H9 (cell line): ENCODE results near the gene FAM53B. TPM values are rescaled to one million over a fixed set of nuclear protein-coding genes. Genes with fewer than 3 reads are reported as not detected.

ENCODE experiments used
- DNase-seq: peaks from one replicate; pipeline ENCODE4 v3.0.0-alpha.2; 2017
- H2AFZ ChIP-seq: one replicate; pipeline ENCODE4 v1.6.1; 2013; ENCODE audit warnings: mild to moderate bottlenecking, low read length, control low read depth, moderate library complexity
- H2AK5ac ChIP-seq: 2 replicates; pipeline ENCODE4 v1.6.1; 2013; ENCODE audit warnings: low read length, control low read depth, mixed read lengths; ENCODE audit not compliant: insufficient read length
- H2BK120ac ChIP-seq: one replicate; pipeline ENCODE4 v1.6.1; 2013; ENCODE audit warnings: low read depth, mild to moderate bottlenecking, low read length, control low read depth, inconsistent platforms; ENCODE audit not compliant: poor library complexity, severe bottlenecking
- H2BK12ac ChIP-seq: 2 replicates; pipeline ENCODE4 v1.6.1; 2013; ENCODE audit warnings: low read length, control low read depth, mixed read lengths, low read depth; ENCODE audit not compliant: insufficient read length
- H2BK15ac ChIP-seq: 2 replicates; pipeline ENCODE4 v1.6.1; 2013; ENCODE audit warnings: low read depth, low read length, control low read depth
- H2BK20ac ChIP-seq: one replicate; pipeline ENCODE4 v1.6.1; 2013; ENCODE audit warnings: low read depth, mild to moderate bottlenecking, low read length, control low read depth, inconsistent platforms; ENCODE audit not compliant: poor library complexity, severe bottlenecking
- H2BK5ac ChIP-seq: 2 replicates; pipeline ENCODE4 v1.6.1; 2013; ENCODE audit warnings: low read length, control low read depth, mixed read lengths; ENCODE audit not compliant: insufficient read length
- H3K14ac ChIP-seq: 2 replicates; pipeline ENCODE4 v1.6.1; 2013; ENCODE audit warnings: low read length, control low read depth; ENCODE audit not compliant: insufficient read depth
- H3K18ac ChIP-seq: 2 replicates; pipeline ENCODE4 v1.6.1; 2013; ENCODE audit warnings: low read depth, mild to moderate bottlenecking, mixed read lengths, low read length, control low read depth; ENCODE audit not compliant: insufficient read length
- H3K23ac ChIP-seq: 2 replicates; pipeline ENCODE4 v1.6.1; 2013; ENCODE audit warnings: low read length, control low read depth, mixed read lengths, low read depth; ENCODE audit not compliant: insufficient read length
- H3K23me2 ChIP-seq: 2 replicates; pipeline ENCODE4 v1.6.1; 2013; ENCODE audit warnings: low read depth, mild to moderate bottlenecking, mixed read lengths, low read length, control low read depth; ENCODE audit not compliant: insufficient read length, poor library complexity, severe bottlenecking
- H3K27ac ChIP-seq: 2 replicates; pipeline ENCODE4 v1.5.1; 2013; ENCODE audit warnings: low read length, control low read depth, mixed read lengths, low read depth; ENCODE audit not compliant: insufficient read length
- H3K27me3 ChIP-seq: 2 replicates; pipeline ENCODE4 v1.6.1; 2013; ENCODE audit warnings: low read length, control low read depth, inconsistent platforms; ENCODE audit not compliant: insufficient read depth
- H3K4ac ChIP-seq: 2 replicates; pipeline ENCODE4 v1.6.1; 2013; ENCODE audit warnings: low read depth, mild to moderate bottlenecking, control low read depth, inconsistent platforms, low read length, moderate library complexity
- H3K4me1 ChIP-seq: 2 replicates; pipeline ENCODE4 v1.6.1; 2013; ENCODE audit warnings: low read length, control low read depth, inconsistent platforms; ENCODE audit not compliant: insufficient read depth
- H3K4me2 ChIP-seq: 2 replicates; pipeline ENCODE4 v1.6.1; 2013; ENCODE audit warnings: low read length, control low read depth, mixed read lengths; ENCODE audit not compliant: insufficient read length, insufficient read depth
- H3K56ac ChIP-seq: 2 replicates; pipeline ENCODE4 v1.6.1; 2013; ENCODE audit warnings: low read depth, mild to moderate bottlenecking, mixed read lengths, low read length, control low read depth; ENCODE audit not compliant: insufficient read length
- H3K79me1 ChIP-seq: 2 replicates; pipeline ENCODE4 v1.6.1; 2013; ENCODE audit warnings: low read depth, mild to moderate bottlenecking, moderate library complexity, low read length, control low read depth, inconsistent platforms; ENCODE audit not compliant: insufficient read depth, poor library complexity, severe bottlenecking
- H3K79me2 ChIP-seq: 2 replicates; pipeline ENCODE4 v1.6.1; 2013; ENCODE audit warnings: low read length, control low read depth, inconsistent platforms; ENCODE audit not compliant: insufficient read depth
- H3K9ac ChIP-seq: 2 replicates; pipeline ENCODE4 v1.6.1; 2013; ENCODE audit warnings: low read length, control low read depth, mixed read lengths; ENCODE audit not compliant: insufficient read length; ENCODE audit errors: extremely low read depth
- H3K9me3 ChIP-seq: one replicate; pipeline ENCODE4 v1.6.1; 2013; ENCODE audit warnings: low read depth, low read length, inconsistent platforms; ENCODE audit not compliant: control insufficient read depth
- H3T11ph ChIP-seq: one replicate; pipeline ENCODE4 v1.6.1; 2013; ENCODE audit warnings: mild to moderate bottlenecking, low read length, control low read depth, inconsistent platforms
- H4K20me1 ChIP-seq: one replicate; pipeline ENCODE4 v1.6.1; 2013; ENCODE audit not compliant: control insufficient read depth, insufficient read length, insufficient read depth
- H4K5ac ChIP-seq: 2 replicates; pipeline ENCODE4 v1.6.1; 2013; ENCODE audit warnings: low read depth, mild to moderate bottlenecking, mixed read lengths, low read length, control low read depth; ENCODE audit not compliant: insufficient read length
- H4K8ac ChIP-seq: replicated peaks from 2 replicates; pipeline ENCODE4 v1.6.1; 2013; ENCODE audit warnings: low read length, control low read depth, mixed read lengths, low read depth; ENCODE audit not compliant: insufficient read length
- H4K91ac ChIP-seq: 2 replicates; pipeline ENCODE4 v1.6.1; 2013; ENCODE audit warnings: low read depth, mild to moderate bottlenecking, moderate library complexity, mixed read lengths, low read length, control low read depth; ENCODE audit not compliant: insufficient read length
- H3K27ac Mint-ChIP-seq, 3 experiments: 2 replicates in 2 of 3; 3 replicates in 1 of 3; pipeline ENCODE4 v1.8.0; 2020 to 2021; ENCODE audit warnings: mixed read lengths in 3 of 3, mild to moderate bottlenecking in 1 of 3, moderate library complexity in 1 of 3
- H3K27me3 Mint-ChIP-seq: 2 replicates; pipeline ENCODE4 v1.8.0; 2021; ENCODE audit warnings: low read depth, mild to moderate bottlenecking, moderate library complexity, mixed read lengths
- H3K36me3 Mint-ChIP-seq, 3 experiments: 2 replicates in 2 of 3; 3 replicates in 1 of 3; pipeline ENCODE4 v1.8.0; 2020 to 2021; ENCODE audit warnings: low read depth in 3 of 3, mixed read lengths in 3 of 3; ENCODE audit not compliant: insufficient read depth in 1 of 3
- H3K4me1 Mint-ChIP-seq, 2 experiments: 2 replicates each; pipeline ENCODE4 v1.8.0; 2020; ENCODE audit warnings: mixed read lengths in 2 of 2
- H3K4me3 Mint-ChIP-seq, 2 experiments: 2 replicates in 1 of 2; 3 replicates in 1 of 2; pipeline ENCODE4 v1.8.0; 2020 to 2021; ENCODE audit warnings: mild to moderate bottlenecking in 2 of 2, mixed read lengths in 2 of 2, moderate library complexity in 1 of 2
- H3K9me3 Mint-ChIP-seq, 2 experiments: 2 replicates in 1 of 2; 3 replicates in 1 of 2; pipeline ENCODE4 v1.8.0; 2020; ENCODE audit warnings: mild to moderate bottlenecking in 2 of 2, mixed read lengths in 2 of 2, moderate library complexity in 1 of 2
- WGBS: extraction: QIAGEN DNeasy Blood & Tissue Kit; methylation state at CpG from one replicate; pipeline ENCODE4 v1.1.7; 2013; ENCODE audit warnings: missing lambda C conversion rate, low lambda C conversion rate, mixed read lengths; ENCODE audit not compliant: insufficient read length; ENCODE audit errors: extremely low coverage; 5-methylcytosine and 5-hydroxymethylcytosine counted together
- total RNA-seq: library from RNA; stranded (reverse); gene quantifications from 2 replicates; pipeline ENCODE4 v1.2.1, GENCODE V29; 2021
- TF ChIP-seq, protein P1 (sequence below): fragments of 200-600 bp; sonication (generic); conservative IDR thresholded peaks from 3 replicates; pipeline ENCODE4 v1.8.0; 2021; ENCODE audit warnings: antibody characterized with exemption, mild to moderate bottlenecking

The FAM53B gene
- total RNA-seq, 1 experiment from 2014 or later = 11.5 TPM

DNA sequence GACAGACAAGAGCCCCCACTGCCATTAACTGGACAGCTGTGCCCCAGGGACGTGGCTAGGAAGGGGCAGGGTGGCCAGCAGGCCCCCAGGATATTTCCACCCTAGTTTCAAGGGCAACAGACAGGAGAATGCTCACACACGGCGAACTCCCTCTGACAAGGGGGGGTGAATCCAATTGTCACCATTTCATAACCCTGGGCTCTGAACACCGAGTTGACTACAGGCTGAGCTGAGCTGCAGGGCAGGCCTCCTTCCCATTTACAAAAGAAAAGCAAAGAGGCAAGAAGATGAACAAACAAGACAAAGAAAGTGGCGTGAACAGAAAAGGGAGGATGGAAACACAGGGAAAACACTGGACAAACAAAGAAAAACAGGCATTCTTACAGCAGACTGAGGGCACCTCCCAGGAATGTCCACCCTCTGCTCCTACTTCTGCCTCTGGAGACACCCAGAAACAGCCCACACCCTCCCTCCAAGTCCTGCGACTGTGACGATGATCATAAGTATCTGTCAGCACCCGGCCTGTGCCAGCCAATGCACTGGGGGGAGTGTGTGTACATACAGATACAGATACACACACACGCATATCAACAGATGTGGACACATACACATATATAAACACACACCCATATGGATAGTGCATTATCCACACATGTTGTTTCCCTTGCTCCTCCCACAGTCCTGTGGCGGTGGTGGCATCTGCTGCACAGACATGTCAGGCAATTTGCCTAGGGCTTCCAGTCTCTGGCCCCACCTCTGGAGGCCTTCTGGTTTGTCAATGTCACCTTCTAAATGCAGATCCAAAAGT is 66.2 kb downstream of the FAM53B start:
- no peaks in the 10 kb centered on the region for H3K27me3 ChIP-seq
- no peak overlapping the region for H2BK15ac ChIP-seq
- Mint-ChIP-seq H3K27me3 (no peaks in the 10 kb centered on the region), H3K4me3 (no peak overlapping the region), H3K36me3 (peaks cover 5 to 15% (median 5%) of the 10 kb centered on the region in 3 experiments; a peak in 6 of 7 replicates), H3K4me1 (peaks cover 13 to 17% of the 10 kb centered on the region in 2 experiments), H3K9me3 (no peaks in the 10 kb centered on the region), H3K27ac (peak overlapping the region in 2 of 3 experiments; percentile 21 to 86; a peak in 2 of 7 replicates)
- H2AK5ac ChIP-seq = no peak overlapping the region
- DNase-seq = no peak
- no peaks in the 10 kb centered on the region for H3K4me1 ChIP-seq
- H3K4ac ChIP-seq = no peak overlapping the region
- H4K91ac ChIP-seq = no peak overlapping the region
- H3K9ac ChIP-seq = no peak overlapping the region
- no peak overlapping the region for H3K18ac ChIP-seq
- H3K27ac ChIP-seq = no peak overlapping the region
- no peak overlapping the region for H3K23ac ChIP-seq
- H3T11ph ChIP-seq = no peak overlapping the region
- H2BK12ac ChIP-seq = no peak overlapping the region
- H2AFZ ChIP-seq = no peak overlapping the region
- H2BK5ac ChIP-seq = no peak overlapping the region
- H3K79me1 ChIP-seq = no peaks in the 10 kb centered on the region
- no CpG with 5 or more reads among the region's 10 CpGs for WGBS
- H3K14ac ChIP-seq = no peak overlapping the region
- no peak overlapping the region for H3K56ac ChIP-seq
- H2BK120ac ChIP-seq = no peak overlapping the region
- H2BK20ac ChIP-seq = no peak overlapping the region
- TF ChIP-seq, protein P1, sequence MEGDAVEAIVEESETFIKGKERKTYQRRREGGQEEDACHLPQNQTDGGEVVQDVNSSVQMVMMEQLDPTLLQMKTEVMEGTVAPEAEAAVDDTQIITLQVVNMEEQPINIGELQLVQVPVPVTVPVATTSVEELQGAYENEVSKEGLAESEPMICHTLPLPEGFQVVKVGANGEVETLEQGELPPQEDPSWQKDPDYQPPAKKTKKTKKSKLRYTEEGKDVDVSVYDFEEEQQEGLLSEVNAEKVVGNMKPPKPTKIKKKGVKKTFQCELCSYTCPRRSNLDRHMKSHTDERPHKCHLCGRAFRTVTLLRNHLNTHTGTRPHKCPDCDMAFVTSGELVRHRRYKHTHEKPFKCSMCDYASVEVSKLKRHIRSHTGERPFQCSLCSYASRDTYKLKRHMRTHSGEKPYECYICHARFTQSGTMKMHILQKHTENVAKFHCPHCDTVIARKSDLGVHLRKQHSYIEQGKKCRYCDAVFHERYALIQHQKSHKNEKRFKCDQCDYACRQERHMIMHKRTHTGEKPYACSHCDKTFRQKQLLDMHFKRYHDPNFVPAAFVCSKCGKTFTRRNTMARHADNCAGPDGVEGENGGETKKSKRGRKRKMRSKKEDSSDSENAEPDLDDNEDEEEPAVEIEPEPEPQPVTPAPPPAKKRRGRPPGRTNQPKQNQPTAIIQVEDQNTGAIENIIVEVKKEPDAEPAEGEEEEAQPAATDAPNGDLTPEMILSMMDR = no peak
- H4K5ac ChIP-seq = no peak overlapping the region
- no peaks in the 10 kb centered on the region for H3K79me2 ChIP-seq
- H3K9me3 ChIP-seq = no peaks in the 10 kb centered on the region
- H3K23me2 ChIP-seq = no peaks in the 10 kb centered on the region
- H4K20me1 ChIP-seq = no peaks in the 10 kb centered on the region
- no peak overlapping the region for H4K8ac ChIP-seq
- no peak overlapping the region for H3K4me2 ChIP-seq
